Upper lobe of left lung (tissue), 4 donors: Measurements from ENCODE around the gene CCDC17.

Experiments
- EP300 ChIP-seq, 4 donors: sonication (generic); formaldehyde crosslinking; IDR thresholded peaks; one replicate each; pipeline ENCODE4 v1.5.1; 2017; ENCODE audit warnings: antibody characterized with exemption in 4 of 4, control low read depth in 2 of 4
- POLR2A ChIP-seq, 4 donors: fragments of 450-650 bp; IDR thresholded peaks; one replicate each; pipeline ENCODE4 v1.5.1; 2016 to 2017; ENCODE audit warnings: antibody characterized with exemption in 4 of 4, mild to moderate bottlenecking in 2 of 4
- POLR2AphosphoS5 ChIP-seq, 2 donors: sonication (generic); formaldehyde crosslinking; IDR thresholded peaks; one replicate each; pipeline ENCODE4 v1.5.1; 2017; ENCODE audit warnings: antibody characterized with exemption in 2 of 2
- TF ChIP-seq, protein P1 (sequence below), 6 experiments: fragments of 450-650 bp in 4 of 6; fragments of 200-600 bp in 2 of 6; sonication (generic) in 2 of 6; IDR thresholded peaks; one replicate each; pipeline ENCODE4 v1.5.1; 2016 to 2019; ENCODE audit warnings: antibody characterized with exemption in 6 of 6

DNA sequence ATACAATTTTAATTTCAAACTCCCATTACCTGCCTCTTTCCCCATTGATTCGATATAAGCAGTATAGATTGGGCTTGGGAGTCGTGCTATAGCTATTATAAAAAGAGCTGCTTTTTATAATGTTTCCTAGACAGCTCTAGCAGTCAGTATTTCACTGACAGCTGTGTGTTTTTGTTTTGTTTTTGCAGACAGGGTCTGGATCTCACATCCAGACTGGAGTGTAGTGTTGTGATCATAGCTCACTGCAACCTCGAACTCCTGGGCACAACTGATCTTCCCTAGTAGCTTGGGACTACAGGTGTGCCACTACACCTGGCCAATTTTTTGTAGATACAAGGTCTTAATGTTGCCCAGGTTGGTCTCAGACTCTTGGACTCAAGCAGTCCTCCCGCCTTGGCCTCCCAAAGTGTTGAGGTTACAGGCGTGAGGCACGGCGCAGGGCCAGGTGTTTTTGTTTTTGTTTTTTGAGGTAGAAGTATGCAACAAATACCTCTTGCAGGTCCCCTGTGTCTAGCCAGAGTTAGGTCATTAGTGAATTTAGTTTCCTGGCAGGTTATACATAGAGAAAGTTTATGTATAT lies 38.3 kb downstream of the CCDC17 start:
- TF ChIP-seq, protein P1, sequence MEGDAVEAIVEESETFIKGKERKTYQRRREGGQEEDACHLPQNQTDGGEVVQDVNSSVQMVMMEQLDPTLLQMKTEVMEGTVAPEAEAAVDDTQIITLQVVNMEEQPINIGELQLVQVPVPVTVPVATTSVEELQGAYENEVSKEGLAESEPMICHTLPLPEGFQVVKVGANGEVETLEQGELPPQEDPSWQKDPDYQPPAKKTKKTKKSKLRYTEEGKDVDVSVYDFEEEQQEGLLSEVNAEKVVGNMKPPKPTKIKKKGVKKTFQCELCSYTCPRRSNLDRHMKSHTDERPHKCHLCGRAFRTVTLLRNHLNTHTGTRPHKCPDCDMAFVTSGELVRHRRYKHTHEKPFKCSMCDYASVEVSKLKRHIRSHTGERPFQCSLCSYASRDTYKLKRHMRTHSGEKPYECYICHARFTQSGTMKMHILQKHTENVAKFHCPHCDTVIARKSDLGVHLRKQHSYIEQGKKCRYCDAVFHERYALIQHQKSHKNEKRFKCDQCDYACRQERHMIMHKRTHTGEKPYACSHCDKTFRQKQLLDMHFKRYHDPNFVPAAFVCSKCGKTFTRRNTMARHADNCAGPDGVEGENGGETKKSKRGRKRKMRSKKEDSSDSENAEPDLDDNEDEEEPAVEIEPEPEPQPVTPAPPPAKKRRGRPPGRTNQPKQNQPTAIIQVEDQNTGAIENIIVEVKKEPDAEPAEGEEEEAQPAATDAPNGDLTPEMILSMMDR (IDR thresholded peaks at IDR 0.05): no peak
- no peak for TF ChIP-seq POLR2A (IDR thresholded peaks at IDR 0.05)
- TF ChIP-seq POLR2AphosphoS5 (IDR thresholded peaks at IDR 0.05): no peak
- no peak for TF ChIP-seq EP300 (IDR thresholded peaks at IDR 0.05)
